ENCODE results near the gene ITPKC. TPM values are rescaled to one million over a fixed set of nuclear protein-coding genes. Genes with fewer than 3 reads are reported as not detected.

Gene ITPKC
- total and polyA plus RNA-seq, 9 of the 15 experiments (the other 6 are each of a cell fraction or from before 2014, with no cell fraction given), result 0.08 to 9.3 (median 5.8) TPM

GRCh38 chr19:40714441-40715299 lies 2.2 kb upstream of the ITPKC start (continued):
- peak; percentile 43; the same call in 1 of the 2 replicates for TF ChIP-seq ZBTB40 (IDR thresholded peaks at IDR 0.05)
- no peak for TF ChIP-seq ZBTB40 (CRISPR knock-in tag; IDR thresholded peaks at IDR 0.05)
- no peak for TF ChIP-seq TAL1 (IDR thresholded peaks at IDR 0.05)
- no peak for TF ChIP-seq ZNF212 (CRISPR knock-in tag; IDR thresholded peaks at IDR 0.05)
- TF ChIP-seq FOSL1 (tag; conservative IDR thresholded peaks at IDR 0.05), result no peak
- no peak for TF ChIP-seq ZNF644 (tag; IDR thresholded peaks at IDR 0.05; ENCODE audit: low read depth)
- TF ChIP-seq SMAD1 (IDR thresholded peaks at IDR 0.05; ENCODE audit: low read depth, low read length, partially characterized antibody), result no peak
- TF ChIP-seq HNRNPLL (IDR thresholded peaks at IDR 0.05; ENCODE audit: low read depth, low read length, poor library complexity, severe bottlenecking), result no peak
- no peak for TF ChIP-seq ARID2 (IDR thresholded peaks at IDR 0.05)
- TF ChIP-seq ZNF75A (CRISPR knock-in tag; IDR thresholded peaks at IDR 0.05), result no peak
- no peak for TF ChIP-seq ZNF77 (CRISPR knock-in tag; IDR thresholded peaks at IDR 0.05)
- TF ChIP-seq THAP12 (CRISPR knock-in tag; IDR thresholded peaks at IDR 0.05), result no peak
- TF ChIP-seq GABPA (tag; conservative IDR thresholded peaks at IDR 0.05; ENCODE audit: low read depth), result peak; percentile 84
- no peak for TF ChIP-seq IFI16 (CRISPR knock-in tag; IDR thresholded peaks at IDR 0.05)
- TF ChIP-seq ZNF311 (CRISPR knock-in tag; IDR thresholded peaks at IDR 0.05), result no peak
- TF ChIP-seq ELK3 (CRISPR knock-in tag; IDR thresholded peaks at IDR 0.05), result no peak
